IPS-18c (cell line): Measurements from ENCODE around the gene RIPOR3.
"Not testable (repeated sequence)": the region's sequence is repeated elsewhere in the genome, so short reads cannot be mapped to it uniquely, and the experiment has no call there.

Experiments
- H3K4me3 ChIP-seq: 2 replicates; pipeline ENCODE4 v1.7.0; 2013; ENCODE audit warnings: low read depth, mild to moderate bottlenecking, low read length, moderate library complexity; ENCODE audit not compliant: insufficient read depth
- H3K9me3 ChIP-seq: one replicate; pipeline ENCODE4 v1.6.1; 2013; ENCODE audit warnings: mild to moderate bottlenecking, low read length, moderate library complexity; ENCODE audit not compliant: control insufficient read depth, insufficient read depth

The RIPOR3 gene

GRCh38 chr20:50569864-50570836 lies 121.2 kb downstream of the RIPOR3 start:
- Histone ChIP-seq H3K4me3 (no peak overlapping the region), H3K9me3 (peaks cover 2% of the 10 kb centered on the region)

GRCh38 chr20:50569487-50569863 lies 121.9 kb downstream of the RIPOR3 start:
- not testable (repeated sequence) for H3K4me3 ChIP-seq, H3K9me3 ChIP-seq

GRCh38 chr20:50568549-50568942 lies 122.8 kb downstream of the RIPOR3 start:
- Histone ChIP-seq H3K9me3 (peaks cover 2% of the 10 kb centered on the region), H3K4me3 (no peak overlapping the region)

- peaks cover 2% of the 10 kb centered on the region for H3K9me3 ChIP-seq
- no peak overlapping the region for H3K4me3 ChIP-seq
Measured at GRCh38 chr20:50567860-50568548, 123.3 kb downstream of the RIPOR3 start.

GRCh38 chr20:50565871-50566270 lies 125.5 kb downstream of the RIPOR3 start:
- Histone ChIP-seq H3K9me3 (peaks cover 2% of the 10 kb centered on the region), H3K4me3 (no peak overlapping the region)

- H3K9me3 ChIP-seq = peaks cover 2% of the 10 kb centered on the region
Measured at GRCh38 chr20:50565383-50565782, 126.0 kb downstream of the RIPOR3 start.

GRCh38 chr20:50563133-50563944 lies 128.0 kb downstream of the RIPOR3 start:
- Histone ChIP-seq H3K4me3 (no peak overlapping the region), H3K9me3 (no peaks in the 10 kb centered on the region)

More at GRCh38 chr20:50565383-50565782, 126.0 kb downstream of the RIPOR3 start:
- H3K4me3 ChIP-seq = no peak overlapping the region

- Histone ChIP-seq H3K9me3 (no peaks in the 10 kb centered on the region), H3K4me3 (no peak overlapping the region)
Measured at GRCh38 chr20:50562262-50562701, 129.1 kb downstream of the RIPOR3 start.

- Histone ChIP-seq H3K9me3 (no peaks in the 10 kb centered on the region), H3K4me3 (no peak overlapping the region)
Measured at GRCh38 chr20:50561379-50562078, 129.8 kb downstream of the RIPOR3 start.

- H3K9me3 ChIP-seq = no peaks in the 10 kb centered on the region
- H3K4me3 ChIP-seq = no peak overlapping the region
Measured at GRCh38 chr20:50560867-50561266, 130.5 kb downstream of the RIPOR3 start.

GRCh38 chr20:50559856-50560638 lies 131.3 kb downstream of the RIPOR3 start:
- Histone ChIP-seq H3K4me3 (no peak overlapping the region), H3K9me3 (no peaks in the 10 kb centered on the region)

GRCh38 chr20:50559149-50559548 lies 132.2 kb downstream of the RIPOR3 start:
- Histone ChIP-seq H3K9me3 (no peaks in the 10 kb centered on the region), H3K4me3 (no peak overlapping the region)

- Histone ChIP-seq H3K4me3 (no peak overlapping the region), H3K9me3 (no peaks in the 10 kb centered on the region)
Measured at GRCh38 chr20:50558483-50558925, 132.8 kb downstream of the RIPOR3 start.

GRCh38 chr20:50557549-50558134 lies 133.7 kb downstream of the RIPOR3 start:
- Histone ChIP-seq H3K4me3 (no peak overlapping the region), H3K9me3 (no peaks in the 10 kb centered on the region)

- no peaks in the 10 kb centered on the region for H3K9me3 ChIP-seq
Measured at GRCh38 chr20:50555662-50556061, 135.7 kb downstream of the RIPOR3 start.

More at GRCh38 chr20:50555662-50556061, 135.7 kb downstream of the RIPOR3 start:
- no peak overlapping the region for H3K4me3 ChIP-seq
